A204.1 (cell line): ENCODE results near the gene MIAT.
"Not testable (repeated sequence)": the region's sequence is repeated elsewhere in the genome, so short reads cannot be mapped to it uniquely, and the experiment has no call there.

Source experiments
- FAIRE-seq: peaks from 2 replicates; lab custom pipeline; 2012; peaks lifted over from hg19 to GRCh38; lab: Jason Lieb, UNC

The MIAT gene

DNA sequence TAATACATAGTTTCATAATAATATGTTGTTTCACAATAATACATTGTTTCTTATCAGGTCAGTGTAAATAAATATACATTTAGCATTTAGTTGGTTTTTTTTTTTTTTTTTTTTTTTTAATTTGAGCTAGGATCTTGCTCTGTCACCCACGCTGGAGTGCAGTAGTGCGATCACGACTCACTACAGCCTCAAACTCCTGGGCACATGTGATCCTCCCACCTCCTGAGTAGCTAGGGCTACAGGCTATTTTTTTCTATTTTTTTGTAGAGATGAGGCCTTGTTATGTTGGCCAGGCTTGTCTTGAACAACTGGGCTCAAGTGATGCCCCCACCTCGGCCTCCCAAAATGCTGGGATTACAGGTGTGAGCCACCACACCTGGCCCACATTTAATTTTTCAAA, 43.5 kb downstream of the MIAT start:
- no peak for FAIRE-seq

DNA sequence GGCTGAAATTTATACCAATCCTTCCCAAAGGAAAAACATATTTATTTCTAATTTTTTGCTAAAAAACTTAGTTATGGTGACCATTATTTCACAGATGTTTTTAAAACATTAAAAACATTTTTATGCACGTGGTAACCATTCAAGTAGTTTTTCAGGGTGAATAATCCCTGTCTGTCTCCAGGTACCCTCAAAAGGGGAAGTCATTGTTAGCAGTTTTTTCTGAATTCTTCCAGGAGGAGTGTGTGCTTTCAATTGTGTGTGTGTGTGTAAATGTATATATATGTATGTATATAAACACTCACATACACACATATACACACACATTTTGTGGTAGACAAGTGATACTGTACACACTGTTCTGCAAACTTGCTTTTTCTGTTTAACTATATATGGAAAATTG, 43.9 kb downstream of the MIAT start:
- no peak for FAIRE-seq

DNA sequence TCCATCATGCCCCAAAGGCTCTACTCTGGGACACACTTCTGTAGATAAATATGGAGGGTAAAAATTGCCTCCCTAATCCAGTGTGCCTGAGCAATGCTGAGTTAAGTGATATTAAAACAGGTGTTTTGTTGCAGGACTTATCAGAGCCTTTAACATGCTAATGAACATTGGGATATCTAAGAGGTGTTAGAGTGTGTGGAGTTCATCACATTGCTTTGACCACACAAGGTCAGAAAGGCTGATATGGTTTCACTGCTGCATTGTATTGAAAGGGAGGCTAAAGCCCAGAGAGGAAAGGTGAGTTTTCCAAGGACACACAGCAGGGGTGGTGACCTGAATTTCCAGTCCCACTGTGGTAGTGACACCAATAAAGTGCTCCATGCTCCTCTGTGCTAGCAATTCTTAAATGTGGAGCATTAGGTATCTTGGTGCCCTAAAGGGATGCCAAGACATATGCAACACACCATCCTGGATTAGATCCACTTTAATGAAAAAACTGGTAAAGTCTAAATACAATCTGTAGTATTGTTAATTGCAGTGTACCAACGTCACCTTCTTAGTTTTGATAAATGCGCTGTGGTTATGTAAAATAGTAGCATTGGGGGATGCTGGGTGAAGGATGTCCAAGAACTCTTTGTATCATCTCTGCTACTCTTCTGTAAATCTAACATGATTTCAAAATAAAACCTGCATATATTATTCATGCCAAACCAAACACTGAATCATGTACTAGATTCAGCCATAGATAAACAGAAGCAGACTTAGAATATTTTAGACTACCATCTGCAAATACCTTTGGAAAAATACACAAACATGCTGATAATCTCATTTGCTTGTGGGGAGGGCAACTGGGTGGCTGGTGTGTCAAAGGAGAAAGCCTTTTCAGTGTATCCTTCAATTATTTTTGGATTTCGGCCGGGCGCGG, 45.8 kb downstream of the MIAT start:
- FAIRE-seq: no peak

DNA sequence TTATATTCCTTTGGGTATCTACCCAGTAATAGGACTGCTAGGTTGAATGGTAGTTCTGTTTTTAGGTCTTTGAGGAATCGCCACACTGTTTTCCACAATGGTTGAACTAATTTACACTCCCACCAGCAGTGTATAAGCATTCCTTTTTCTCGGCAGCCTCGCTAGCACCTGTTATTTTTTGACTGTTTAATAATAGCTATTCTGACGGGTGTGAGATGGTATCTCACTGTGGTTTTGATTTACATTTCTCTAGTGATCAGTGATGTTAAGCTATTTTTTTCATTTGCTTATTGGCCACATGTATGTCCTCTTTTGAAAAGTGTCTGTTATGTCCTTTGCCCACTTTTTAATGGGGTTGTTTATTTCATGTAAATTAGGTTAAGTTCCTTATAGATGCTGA, 48.0 kb downstream of the MIAT start:
- FAIRE-seq: not testable (repeated sequence)

DNA sequence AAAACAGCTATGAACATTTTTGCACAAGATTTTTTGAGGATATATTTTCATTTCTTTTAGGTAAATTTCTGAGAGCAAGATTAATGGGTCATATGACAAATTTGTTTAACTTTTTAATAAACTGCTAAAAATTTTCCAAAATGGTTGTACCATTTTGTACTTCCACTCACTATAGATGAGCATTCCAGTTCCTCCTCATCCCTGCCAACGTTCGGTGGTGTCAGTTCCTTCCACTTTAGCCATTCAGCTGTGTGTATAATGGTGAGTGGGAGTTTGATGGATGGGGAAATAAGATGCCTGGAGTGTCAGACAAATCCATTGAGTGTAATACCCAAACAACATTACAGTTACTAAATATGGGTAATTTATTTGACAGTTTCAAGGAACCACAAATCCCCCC, 49.7 kb downstream of the MIAT start:
- FAIRE-seq: no peak

DNA sequence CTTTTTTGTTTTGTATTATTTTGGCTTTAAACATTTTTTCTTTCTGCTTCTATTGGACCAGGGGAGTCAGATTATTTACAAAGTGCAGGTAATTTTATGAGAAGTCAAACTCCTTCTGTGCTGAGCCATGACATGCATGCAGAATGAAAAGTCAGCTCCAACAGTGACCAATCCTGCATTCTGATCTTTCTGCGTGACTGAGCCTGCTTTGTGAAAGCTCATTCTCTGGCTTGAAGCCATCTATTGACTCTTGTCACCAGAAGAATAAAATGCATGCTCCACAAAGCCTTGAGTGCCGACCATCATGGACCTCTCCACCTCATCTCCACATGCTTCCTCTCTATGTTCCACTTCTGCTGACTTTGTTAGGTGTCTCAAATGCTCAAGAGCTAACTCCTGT, 50.2 kb downstream of the MIAT start:
- FAIRE-seq: no peak

DNA sequence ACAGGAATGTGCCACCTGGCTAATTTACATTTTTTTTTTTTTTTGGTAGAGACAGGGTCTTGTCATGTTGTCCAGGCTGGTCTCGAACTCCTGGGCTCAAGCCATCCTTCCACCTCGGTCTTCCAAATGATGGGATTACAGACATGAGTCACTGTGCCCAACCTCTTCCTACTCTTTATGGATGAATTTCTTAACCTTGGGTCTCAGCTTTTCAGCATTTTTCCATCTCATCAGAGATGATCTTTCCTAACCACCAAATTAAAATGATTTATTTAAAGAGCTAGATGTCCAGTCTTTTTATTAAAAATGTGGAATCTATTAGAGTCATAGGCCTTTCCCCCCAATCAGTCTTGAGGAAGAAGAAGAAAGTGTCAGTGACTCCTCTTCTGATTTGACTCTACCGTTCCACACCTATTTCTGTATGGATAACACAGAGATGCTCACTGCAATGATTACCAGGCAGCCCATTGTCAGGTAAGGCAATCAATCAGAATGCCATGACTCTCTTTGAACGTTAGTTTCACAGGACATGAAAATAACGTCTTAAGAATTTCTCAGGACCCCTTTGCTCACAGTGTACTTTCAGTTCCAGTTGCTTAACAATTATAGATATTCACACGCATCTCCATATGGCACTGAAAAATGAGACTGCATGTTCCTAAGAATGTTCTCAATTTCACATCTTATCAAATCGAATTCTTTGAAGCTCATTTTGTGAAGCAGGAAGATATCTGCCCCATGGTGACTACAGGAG, 51.0 kb downstream of the MIAT start:
- no peak for FAIRE-seq

DNA sequence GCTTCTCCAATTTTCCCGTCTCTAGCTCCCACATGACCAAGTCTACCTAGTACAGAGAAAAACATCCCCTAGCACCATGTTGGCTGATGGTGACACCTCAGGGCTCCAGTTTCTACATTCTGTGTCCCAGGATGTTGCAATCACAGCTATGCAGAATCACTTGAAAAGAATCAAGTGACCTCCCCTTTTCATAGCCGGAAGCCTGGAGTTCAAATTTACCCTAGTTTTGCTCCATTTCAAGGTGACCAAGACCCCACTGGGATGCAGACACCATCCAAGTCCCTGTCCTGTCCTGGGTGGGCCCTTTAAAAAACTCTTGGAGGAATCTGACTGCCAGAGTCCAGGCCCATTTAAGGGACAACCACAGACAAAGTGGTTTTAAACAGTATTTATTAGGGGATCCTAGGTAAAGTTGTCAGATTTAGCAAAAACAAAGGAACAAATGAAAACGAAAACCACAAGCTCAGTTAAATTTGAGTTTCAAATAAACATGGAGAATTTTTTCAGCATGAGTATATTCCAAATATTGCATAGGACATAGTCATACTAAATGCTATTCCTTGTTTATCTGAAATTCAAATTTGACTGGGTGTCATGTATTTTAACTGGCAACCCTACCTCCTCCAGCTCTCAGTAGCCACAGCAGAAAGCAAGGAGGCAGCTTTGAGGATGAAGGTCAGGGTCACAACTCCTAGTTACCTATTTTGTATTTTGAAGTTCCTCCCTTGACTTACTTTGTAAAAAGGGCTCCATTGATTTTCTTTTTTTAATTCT, 52.4 kb downstream of the MIAT start:
- no peak for FAIRE-seq

DNA sequence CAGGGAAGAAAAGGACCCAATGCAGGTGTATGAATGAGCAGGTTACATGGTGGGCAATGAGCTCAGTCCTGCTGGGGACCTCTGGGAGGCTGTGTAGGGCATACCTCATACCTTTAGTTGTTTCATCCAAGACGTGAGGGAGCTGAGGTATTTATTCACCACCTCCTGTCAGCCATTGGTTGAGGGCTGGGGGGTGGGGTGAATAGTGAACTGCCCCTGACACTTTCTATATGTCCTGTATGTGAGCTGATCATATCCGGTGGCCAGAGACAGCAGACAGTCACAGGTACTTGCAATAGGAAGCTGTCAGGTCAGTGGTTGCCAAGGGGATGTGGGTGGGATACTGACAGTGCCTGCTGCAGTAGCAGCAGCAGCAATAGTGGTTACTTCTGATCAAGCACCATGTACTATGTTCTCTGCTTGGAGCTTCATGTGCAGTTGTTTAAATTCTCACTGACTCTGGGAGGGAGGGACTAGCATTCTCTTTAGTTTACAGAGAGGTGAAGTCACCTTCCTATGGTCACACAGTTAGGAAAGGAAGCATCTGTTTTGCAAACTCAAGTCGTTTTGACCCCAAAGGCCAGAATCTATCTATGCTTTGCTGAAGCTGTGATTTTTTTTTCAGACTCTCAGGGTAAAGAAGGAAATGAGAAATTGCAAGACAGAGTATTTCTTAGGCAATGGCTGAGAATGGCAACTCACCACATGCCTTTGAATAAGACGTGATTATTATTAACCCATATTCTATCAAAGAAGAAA, 54.0 kb downstream of the MIAT start:
- FAIRE-seq: no peak

DNA sequence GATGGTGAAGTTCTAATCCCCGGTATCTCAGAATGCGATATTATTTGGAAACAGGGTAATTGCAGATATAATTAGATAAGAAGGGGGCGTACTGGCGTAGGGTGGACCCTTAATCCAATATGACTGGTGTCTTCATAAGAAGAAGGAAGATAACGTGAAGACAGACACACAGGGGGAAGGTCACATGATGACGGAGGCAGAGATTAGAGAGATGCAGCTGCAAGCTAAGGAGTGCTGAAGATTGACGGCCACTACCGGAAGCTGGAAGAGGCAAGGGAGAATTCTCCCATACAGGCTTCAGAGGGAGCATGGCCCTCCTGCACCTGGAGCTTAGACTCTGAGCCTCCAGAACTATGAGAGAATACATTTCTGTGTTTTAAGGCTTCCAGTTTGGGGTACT, 54.8 kb downstream of the MIAT start:
- no peak for FAIRE-seq

DNA sequence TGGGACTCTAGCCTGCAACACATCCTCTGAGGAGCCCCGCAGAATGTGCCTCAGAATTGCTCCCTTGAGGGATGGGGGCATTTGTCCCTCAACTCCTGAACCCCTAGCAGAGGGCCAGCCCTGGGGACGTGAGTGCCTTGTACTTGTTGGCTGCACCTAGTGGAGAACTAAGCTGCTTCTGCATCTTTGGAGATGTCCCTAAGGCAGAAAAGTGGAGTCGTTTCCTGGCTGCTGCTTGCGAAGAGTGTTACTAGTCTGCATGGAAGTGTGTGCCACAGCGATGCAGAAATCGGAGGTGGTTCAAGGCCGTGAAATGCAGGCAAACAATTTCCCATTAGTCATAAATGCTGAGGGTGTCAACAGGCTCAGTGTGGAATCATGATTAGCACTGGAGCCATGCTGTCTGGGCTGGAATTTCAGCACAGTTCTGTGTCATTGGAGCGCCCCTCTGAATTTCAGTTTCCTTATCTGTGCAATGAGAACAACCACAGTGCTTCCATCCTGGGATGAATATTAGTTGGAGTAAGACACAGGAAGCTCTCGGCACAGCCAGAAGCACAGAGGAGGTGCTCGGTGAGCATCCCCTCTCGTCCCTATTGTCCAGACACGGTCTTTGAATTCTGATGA, 56.5 kb downstream of the MIAT start:
- FAIRE-seq: no peak

DNA sequence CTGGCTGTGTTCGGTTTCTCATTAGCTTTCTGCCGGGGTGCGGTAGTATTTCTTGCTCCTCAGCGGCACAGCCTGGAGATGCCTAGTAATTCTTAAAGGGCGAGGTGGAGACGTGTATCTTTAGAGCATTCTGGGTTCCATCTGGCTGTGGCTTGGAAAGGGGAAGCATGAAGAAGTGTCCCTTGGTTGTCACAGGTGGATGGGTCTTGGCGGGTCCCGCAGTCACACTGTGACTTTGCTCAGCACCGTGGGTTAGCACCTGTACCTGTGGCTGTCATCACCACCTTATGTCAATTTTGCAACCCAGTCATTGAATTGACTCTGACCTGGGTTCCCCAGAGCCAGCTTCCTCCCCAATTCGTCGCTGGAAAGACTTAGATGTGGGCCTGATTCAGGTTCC, 57.6 kb downstream of the MIAT start:
- FAIRE-seq: no peak

DNA sequence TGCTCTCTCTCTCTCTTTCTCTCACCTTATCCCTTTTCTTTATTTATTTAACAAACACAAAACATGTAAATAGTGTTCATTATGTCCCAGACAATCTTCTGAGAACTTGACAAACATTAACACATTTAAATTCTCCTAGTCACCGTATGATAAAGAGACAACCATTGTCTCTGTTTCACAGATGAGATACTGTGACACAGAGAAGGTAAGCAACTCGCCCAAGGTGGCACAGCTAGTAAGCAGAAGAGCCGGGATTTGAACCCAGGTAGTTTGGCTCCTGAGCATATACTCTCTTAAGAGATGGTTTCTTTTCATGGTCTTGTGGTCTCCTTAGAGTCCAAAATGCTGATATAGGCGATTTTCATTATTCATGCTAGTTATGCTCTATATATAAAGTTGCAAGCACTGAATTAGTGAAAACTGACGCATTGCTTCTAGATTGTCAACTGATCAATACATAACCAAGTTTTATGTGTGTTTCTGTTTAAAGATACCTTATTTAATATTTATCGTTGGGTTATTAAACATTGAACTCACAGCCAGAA, 58.1 kb downstream of the MIAT start:
- no peak for FAIRE-seq

DNA sequence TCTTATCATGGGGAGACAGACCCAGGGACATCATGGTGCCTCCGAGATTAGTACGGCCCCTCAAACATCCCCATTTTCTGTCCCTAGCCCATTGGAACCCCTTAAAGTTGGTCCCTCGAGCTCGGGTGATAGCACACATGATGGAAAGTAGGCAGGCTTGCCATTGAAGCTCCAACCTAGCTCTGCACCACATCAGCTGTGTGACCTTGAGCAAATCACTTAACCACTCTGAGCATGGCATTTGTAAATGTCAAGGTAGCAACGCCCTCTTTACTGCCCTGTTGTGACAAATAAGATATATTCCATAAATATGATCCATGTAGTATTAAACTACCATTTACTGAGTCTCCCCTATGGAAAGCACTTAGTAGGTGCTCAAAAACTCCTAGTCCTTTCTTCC, 61.1 kb downstream of the MIAT start:
- no peak for FAIRE-seq

DNA sequence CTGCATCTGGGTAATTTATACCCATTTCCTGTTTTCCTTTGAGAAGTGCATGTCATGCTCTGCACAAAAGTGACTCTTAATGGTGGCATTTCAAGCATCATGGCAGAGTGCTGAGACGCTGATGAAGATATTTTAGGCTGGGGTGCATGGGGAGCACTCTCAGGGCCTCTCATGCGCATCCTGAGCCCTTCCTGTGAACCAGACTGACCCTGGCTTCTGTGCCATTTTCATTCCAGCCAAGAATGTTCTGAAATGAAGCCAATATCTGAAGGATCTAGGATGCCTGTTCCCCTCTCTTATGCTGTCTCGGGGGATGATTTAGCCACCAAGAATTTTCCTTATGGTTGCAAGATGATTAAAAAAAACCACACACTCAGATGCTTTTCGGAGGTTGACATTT, 61.5 kb downstream of the MIAT start:
- FAIRE-seq: no peak

DNA sequence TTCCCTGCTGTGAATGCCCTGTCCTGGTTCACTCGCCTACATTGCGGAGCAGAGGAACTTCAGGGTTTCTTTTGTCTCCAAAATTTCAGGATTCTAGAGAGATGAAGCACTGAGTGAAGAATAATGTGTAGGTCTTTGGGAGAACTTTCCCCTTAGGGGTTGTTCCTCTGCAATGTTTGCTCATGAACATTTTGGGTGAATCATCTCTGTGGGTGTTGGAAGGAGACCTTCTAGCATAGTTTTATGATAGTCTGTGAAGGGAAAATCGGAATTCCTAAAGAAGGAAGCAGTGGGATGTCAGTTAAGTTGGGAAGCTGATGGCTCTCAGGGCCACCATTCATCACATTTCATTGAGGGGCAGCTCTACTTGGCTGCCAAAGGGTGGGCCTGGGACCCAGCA, 64.8 kb downstream of the MIAT start:
- no peak for FAIRE-seq

DNA sequence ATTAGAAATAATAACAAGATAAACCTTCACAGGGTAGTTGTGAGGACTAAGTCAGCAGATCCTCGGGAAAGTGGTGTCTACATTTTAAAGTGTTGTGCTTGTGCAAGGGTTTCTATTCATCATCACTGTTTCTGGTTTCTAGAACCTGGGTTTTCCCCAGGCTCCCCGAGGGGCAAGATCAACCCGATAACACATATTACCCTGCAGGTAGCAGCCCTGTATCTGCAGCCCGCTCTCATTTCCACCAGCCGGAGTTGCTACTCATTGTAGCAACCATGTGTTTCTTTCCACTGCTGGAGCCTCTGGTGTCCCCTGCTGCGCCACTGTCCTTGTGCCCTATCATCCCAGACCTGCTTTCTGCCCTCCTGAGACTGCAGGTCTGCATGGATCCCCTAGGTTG, 67.0 kb downstream of the MIAT start:
- no peak for FAIRE-seq

DNA sequence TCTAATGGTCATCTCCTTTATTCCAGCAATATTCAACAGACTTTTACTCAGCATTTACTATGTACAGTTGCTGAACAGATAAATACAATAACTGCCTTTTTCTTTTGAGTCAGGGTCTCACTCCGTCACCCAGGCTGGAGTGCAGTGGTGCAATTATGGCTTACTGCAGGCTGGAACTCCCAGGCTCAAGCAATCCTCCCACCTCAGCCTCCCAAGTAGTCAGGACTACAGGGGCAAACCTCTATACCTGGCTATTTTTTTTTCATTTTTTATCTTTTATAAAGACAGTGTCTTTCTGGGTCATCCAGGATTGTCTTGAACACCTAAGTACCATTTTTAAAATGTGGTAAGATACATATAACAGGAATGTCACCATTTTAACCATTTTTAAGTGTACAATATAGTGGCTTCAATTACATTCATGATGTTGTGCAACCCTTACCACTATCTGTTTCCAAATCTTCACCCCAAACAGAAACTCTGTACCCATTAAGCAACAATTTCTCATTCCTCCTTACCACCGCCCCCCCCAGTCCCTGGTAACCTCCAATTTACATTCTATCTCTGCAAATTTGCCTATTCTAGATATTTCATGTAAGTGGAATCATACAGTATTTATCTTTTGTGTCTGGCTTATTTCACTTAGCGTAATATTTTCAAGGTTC, 67.8 kb downstream of the MIAT start:
- FAIRE-seq: no peak
